ENCODE results near the gene JOSD1.

DNA sequence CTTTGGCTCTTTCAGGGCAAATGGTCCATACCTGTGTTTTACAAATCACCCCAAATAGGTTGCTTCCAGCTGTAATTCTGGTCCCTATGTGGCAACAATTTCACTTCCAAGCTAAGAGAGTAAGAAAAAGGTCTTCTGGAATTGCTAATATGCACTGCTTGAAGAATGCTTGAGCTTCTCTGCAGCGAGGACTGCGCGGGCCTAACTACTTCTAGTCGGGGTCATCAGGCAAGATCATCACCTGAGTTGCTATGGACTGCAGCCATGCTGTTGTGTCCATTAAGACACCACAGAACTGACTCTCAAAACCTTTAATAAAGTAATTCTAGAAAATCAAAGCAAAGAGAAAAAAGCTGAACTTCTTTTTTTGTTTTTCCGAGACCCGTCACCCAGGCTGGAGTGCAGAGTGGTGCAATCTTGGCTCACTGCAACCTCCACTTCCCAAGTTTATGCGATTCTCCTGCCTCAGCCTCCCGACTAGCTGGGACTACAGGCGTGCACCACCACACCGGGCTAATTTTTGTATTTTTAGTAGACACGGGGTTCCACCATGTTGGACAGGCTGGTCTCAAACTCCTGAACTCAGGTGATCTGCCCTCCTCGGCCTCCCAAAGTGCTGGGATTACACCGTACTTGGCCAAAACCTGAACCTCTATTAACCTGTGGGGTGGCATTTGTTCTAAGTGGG is 2.2 kb downstream of the JOSD1 start:
- TF ChIP-seq, protein P1, sequence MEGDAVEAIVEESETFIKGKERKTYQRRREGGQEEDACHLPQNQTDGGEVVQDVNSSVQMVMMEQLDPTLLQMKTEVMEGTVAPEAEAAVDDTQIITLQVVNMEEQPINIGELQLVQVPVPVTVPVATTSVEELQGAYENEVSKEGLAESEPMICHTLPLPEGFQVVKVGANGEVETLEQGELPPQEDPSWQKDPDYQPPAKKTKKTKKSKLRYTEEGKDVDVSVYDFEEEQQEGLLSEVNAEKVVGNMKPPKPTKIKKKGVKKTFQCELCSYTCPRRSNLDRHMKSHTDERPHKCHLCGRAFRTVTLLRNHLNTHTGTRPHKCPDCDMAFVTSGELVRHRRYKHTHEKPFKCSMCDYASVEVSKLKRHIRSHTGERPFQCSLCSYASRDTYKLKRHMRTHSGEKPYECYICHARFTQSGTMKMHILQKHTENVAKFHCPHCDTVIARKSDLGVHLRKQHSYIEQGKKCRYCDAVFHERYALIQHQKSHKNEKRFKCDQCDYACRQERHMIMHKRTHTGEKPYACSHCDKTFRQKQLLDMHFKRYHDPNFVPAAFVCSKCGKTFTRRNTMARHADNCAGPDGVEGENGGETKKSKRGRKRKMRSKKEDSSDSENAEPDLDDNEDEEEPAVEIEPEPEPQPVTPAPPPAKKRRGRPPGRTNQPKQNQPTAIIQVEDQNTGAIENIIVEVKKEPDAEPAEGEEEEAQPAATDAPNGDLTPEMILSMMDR (IDR thresholded peaks at IDR 0.05 in 4 of 5, conservative IDR thresholded peaks at IDR 0.05 in 1 of 5): no peak
- TF ChIP-seq POLR2A (IDR thresholded peaks at IDR 0.05): no peak
